K562 (cell line): ENCODE data around the gene PROKR1. TPM values are rescaled to one million over a fixed set of nuclear protein-coding genes. Genes with fewer than 3 reads are reported as not detected.

Source experiments
- ATAC-seq: fragments of 200-7000 bp; cut with Tn5 transposase; 3 replicates; pipeline ENCODE4 v1.9.1; 2020; ENCODE audit warnings: moderate library complexity
- BruUV-seq: library from RNA; stranded (reverse); fragments of 400-500 nt; replicated peaks from 2 replicates; lab custom pipeline; 2021; lab: Mats Ljungman, UMichigan
- CTCF ChIA-PET: fragments of 300-600 bp; formaldehyde crosslinking; extraction: SDS; loops from one replicate; lab custom pipeline; 2021; ENCODE audit warnings: low intra/inter-chr PET ratio; lab: Yijun Ruan, JAX
- POLR2A ChIA-PET: fragments of 300-600, 350-650 bp; sonication (Branson Sonifier 250); formaldehyde crosslinking; extraction: SDS; loops from one replicate; lab custom pipeline; 2021; ENCODE audit warnings: antibody characterized with exemption, inconsistent platforms; lab: Yijun Ruan, JAX
- DNase-seq, 4 experiments: peaks; one replicate each; pipeline versions ENCODE4 v3.0.0 to v3.0.0-alpha.2; 2011 to 2018; ENCODE audit warnings: low spot score in 3 of 4, mixed read lengths in 3 of 4; ENCODE audit errors: extremely low read depth in 1 of 4
- FAIRE-seq: peaks from 2 replicates; lab custom pipeline; 2011; peaks lifted over from hg19 to GRCh38; lab: Jason Lieb, UNC
- H2AFZ ChIP-seq: 2 replicates; pipeline ENCODE4 v1.6.0; 2011; ENCODE audit warnings: low read depth, low read length, control low read depth, inconsistent platforms
- H3K27ac ChIP-seq: fragments of 200-600 bp; 3 replicates; pipeline ENCODE4 v1.8.0; 2011; ENCODE audit warnings: low read depth, mild to moderate bottlenecking, control low read depth, inconsistent platforms, low read length, moderate library complexity, mixed read lengths; ENCODE audit errors: extremely low read depth
- H3K27me3 ChIP-seq, 2 experiments: fragments of 300-600 bp in 1 of 2; 2 replicates in 1 of 2; 3 replicates in 1 of 2; pipeline versions ENCODE4 v1.6.0 to v1.8.0; 2011; ENCODE audit warnings: inconsistent platforms in 2 of 2, low read length in 2 of 2, mild to moderate bottlenecking in 1 of 2, mixed read lengths in 1 of 2, moderate library complexity in 1 of 2; ENCODE audit not compliant: control insufficient read depth in 2 of 2, insufficient read depth in 2 of 2
- H3K36me3 ChIP-seq: fragments of 300-600 bp; 3 replicates; pipeline ENCODE4 v1.8.0; 2011; ENCODE audit warnings: mild to moderate bottlenecking, low read length, inconsistent platforms; ENCODE audit not compliant: control insufficient read depth, insufficient read depth
- H3K4me1 ChIP-seq, 2 experiments: fragments of 200-600 bp in 1 of 2; replicated peaks in 1 of 2; 2 replicates in 1 of 2; 3 replicates in 1 of 2; pipeline versions ENCODE4 v1.5.1 to v1.8.0; 2011; ENCODE audit warnings: inconsistent platforms in 2 of 2, low read length in 2 of 2, mild to moderate bottlenecking in 1 of 2, mixed read lengths in 1 of 2, moderate library complexity in 1 of 2; ENCODE audit not compliant: control insufficient read depth in 2 of 2, insufficient read depth in 2 of 2
- H3K4me2 ChIP-seq: 2 replicates; pipeline ENCODE4 v1.6.1; 2011; ENCODE audit warnings: low read length, control low read depth, inconsistent platforms, mixed read lengths; ENCODE audit not compliant: insufficient read depth
- H3K4me3 ChIP-seq: fragments of 200-600 bp; sonication (generic), shearing (Covaris generic); 2 replicates; pipeline ENCODE4 v1.5.1; 2016; ENCODE audit warnings: control low read depth, inconsistent platforms
- H3K79me2 ChIP-seq: fragments of 200-600 bp; 3 replicates; pipeline ENCODE4 v1.8.0; 2011; ENCODE audit warnings: low read length, inconsistent platforms; ENCODE audit not compliant: control insufficient read depth, insufficient read depth
- H3K9ac ChIP-seq, 2 experiments: 2 replicates each; pipeline versions ENCODE4 v1.6.0 to v1.6.1; 2011; ENCODE audit warnings: low read depth in 2 of 2, low read length in 2 of 2, control low read depth in 1 of 2, inconsistent platforms in 1 of 2, mild to moderate bottlenecking in 1 of 2, mixed read lengths in 1 of 2; ENCODE audit not compliant: insufficient read depth in 1 of 2
- H3K9me1 ChIP-seq: one replicate; pipeline ENCODE4 v1.6.0; 2011; ENCODE audit warnings: inconsistent platforms, mild to moderate bottlenecking, low read length, moderate library complexity; ENCODE audit not compliant: control insufficient read depth, insufficient read depth
- H3K9me3 ChIP-seq: replicated peaks from 2 replicates; pipeline ENCODE4 v1.5.1; 2011; ENCODE audit warnings: low read depth, low read length, inconsistent platforms; ENCODE audit not compliant: control insufficient read depth, insufficient read depth
- H4K20me1 ChIP-seq: replicated peaks from 2 replicates; pipeline ENCODE4 v1.6.1; 2011; ENCODE audit warnings: low read length, inconsistent platforms, mixed read lengths; ENCODE audit not compliant: control insufficient read depth, insufficient read depth
- EHMT2 ChIP-seq: fragments of 450-650 bp; IDR thresholded peaks from 2 replicates; pipeline ENCODE4 v1.6.1; 2018; ENCODE audit warnings: antibody characterized with exemption
- FOSL1 ChIP-seq: fragments of 200-800 bp; sonication (Bioruptor generic); conservative IDR thresholded peaks from 2 replicates; pipeline ENCODE4 v1.6.1; 2016; ENCODE audit warnings: missing genetic modification characterization, missing compliant biosample characterization
- HDAC2 ChIP-seq: fragments of 450-650 bp; IDR thresholded peaks from 2 replicates; pipeline ENCODE4 v1.6.1; 2016; ENCODE audit warnings: mild to moderate bottlenecking
- JUN ChIP-seq, 2 experiments: sonication (generic) in 1 of 2; formaldehyde crosslinking in 1 of 2; IDR thresholded peaks; 2 replicates each; pipeline versions ENCODE4 v1.6.1 to v1.8.0; 2012 to 2022; ENCODE audit warnings: borderline replicate concordance in 2 of 2, mild to moderate bottlenecking in 2 of 2, improper control_type of control experiment in 1 of 2, low read depth in 1 of 2, low read length in 1 of 2, missing genetic modification reagents in 1 of 2
- JUND ChIP-seq, 2 experiments: IDR thresholded peaks; 2 replicates in 1 of 2; 3 replicates in 1 of 2; pipeline ENCODE4 v1.6.1; 2011; ENCODE audit warnings: borderline replicate concordance in 2 of 2, low read depth in 2 of 2, low read length in 2 of 2, improper control_type of control experiment in 1 of 2, missing biosample characterization in 1 of 2, missing genetic modification characterization in 1 of 2, missing genetic modification reagents in 1 of 2
- PTTG1 ChIP-seq: fragments of 450-650 bp; IDR thresholded peaks from 2 replicates; pipeline ENCODE4 v1.6.1; 2016; ENCODE audit warnings: low read depth, mild to moderate bottlenecking, missing genetic modification characterization, missing compliant biosample characterization
- ZBTB17 ChIP-seq: fragments of 450-650 bp; formaldehyde crosslinking; IDR thresholded peaks from 2 replicates; pipeline ENCODE4 v1.4.0; 2020; ENCODE audit warnings: mild to moderate bottlenecking
- in situ Hi-C: fragments of 300-500 bp; cut with MboI; formaldehyde crosslinking; loops from 4 replicates; pipeline ENCODE4 v1.15.0; 2018; ENCODE audit warnings: inconsistent platforms, mixed read lengths
- intact Hi-C: fragments of 100-400 bp; cut with micrococcal nuclease; formaldehyde crosslinking; loops from 2 replicates; pipeline ENCODE4 v1.14.2; 2022
- polyA plus RNA-seq, 8 experiments: library from polyadenylated mRNA; depleted of rRNA in 4 of 8; stranded (reverse) in 5 of 8; unstranded in 3 of 8; fragments of >200 nt; fragmentation: Nextera tagmentation in 2 of 8; fragmentation: Illumina TruSeq in 1 of 8; extraction: Ambion mirVana in 2 of 8; extraction: Trizol in 1 of 8; gene quantifications; 2 replicates each; pipeline versions ENCODE4 v1.2.1 to v1.2.3, GENCODE V29; 2011 to 2014; ENCODE audit warnings: inconsistent platforms in 1 of 8, missing spikeins in 1 of 8
- total RNA-seq, 7 experiments: library from RNA; depleted of rRNA in 6 of 7; stranded (reverse); fragments of >200 nt in 6 of 7; fragmentation: Illumina TruSeq in 2 of 7; extraction: Trizol in 2 of 7; gene quantifications; 2 replicates each; pipeline versions ENCODE4 v1.2.1 to v1.2.3, GENCODE V29; 2011 to 2021; ENCODE audit warnings: low replicate concordance in 1 of 7
- TF ChIP-seq, protein P1 (sequence below), 2 experiments: fragments of 450-650 bp in 1 of 2; sonication (generic) in 1 of 2; formaldehyde crosslinking in 1 of 2; IDR thresholded peaks in 1 of 2; conservative IDR thresholded peaks in 1 of 2; 2 replicates each; pipeline versions ENCODE4 v1.6.1 to v1.8.1; 2016 to 2023; ENCODE audit warnings: mild to moderate bottlenecking in 2 of 2, moderate library complexity in 2 of 2, inconsistent platforms in 1 of 2, missing genetic modification reagents in 1 of 2
- TF ChIP-seq, protein P2 (sequence below), 2 experiments: fragments of 450-650 bp; IDR thresholded peaks; 2 replicates each; pipeline ENCODE4 v1.6.1; 2016

PROKR1 gene
- total and polyA plus RNA-seq, 9 of the 15 experiments (the other 6 are each of a cell fraction or from before 2014, with no cell fraction given), result 0.01 to 0.18 (median 0.09) TPM; not detected in 1

DNA sequence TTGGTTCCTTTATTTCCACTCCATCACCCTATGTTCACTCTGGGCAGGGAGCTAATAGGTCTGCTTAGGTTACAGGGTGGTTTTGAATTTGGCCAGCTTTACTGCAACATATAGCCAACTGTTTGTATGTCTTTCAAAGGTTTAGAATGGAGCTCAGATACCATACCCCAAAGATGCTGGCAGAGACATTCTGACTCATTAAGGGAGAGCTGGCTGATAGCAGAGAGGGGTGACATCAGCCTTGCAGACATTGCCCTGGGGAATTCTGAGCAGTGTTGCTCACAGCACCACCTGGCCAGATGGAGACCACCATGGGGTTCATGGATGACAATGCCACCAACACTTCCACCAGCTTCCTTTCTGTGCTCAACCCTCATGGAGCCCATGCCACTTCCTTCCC lies 2.1 kb downstream of the PROKR1 start:
- Histone ChIP-seq H3K4me2 (no peak overlapping the region), H3K4me3 (no peak overlapping the region), H3K27ac (no peak overlapping the region), H3K79me2 (no peaks in the 10 kb centered on the region), H3K27me3 (peaks cover 2 to 12% of the 10 kb centered on the region in 2 experiments; a peak in 1 of 5 replicates), H3K36me3 (no peaks in the 10 kb centered on the region), H4K20me1 (no peaks in the 10 kb centered on the region), H3K9me1 (no peaks in the 10 kb centered on the region), H3K4me1 (peaks cover 4 to 12% of the 10 kb centered on the region in 2 experiments; a peak in 4 of 5 replicates), H3K9ac (no peak overlapping the region), H3K9me3 (no peaks in the 10 kb centered on the region), H2AFZ (no peak overlapping the region)
- CTCF ChIA-PET, result interaction anchor here (1.1 to 1.6 kb wide), 2 partner anchors 158 to 159 kb away, joined by 4 to 11 read pairs; no protein-coding TSS in a partner anchor
- FAIRE-seq (no peak), ATAC-seq (no peak), DNase-seq (no peak)
- peak; percentile 74; the same call in 1 of the 2 replicates for TF ChIP-seq JUN (IDR thresholded peaks at IDR 0.05; ENCODE audit: borderline replicate concordance, low read depth, low read length)
- TF ChIP-seq JUN (CRISPR knock-in tag; IDR thresholded peaks at IDR 0.05; ENCODE audit: borderline replicate concordance), result no peak
- TF ChIP-seq JUND (IDR thresholded peaks at IDR 0.05; ENCODE audit: borderline replicate concordance, low read depth, low read length), result peak; percentile 63; the same call in 1 of the 2 replicates
- TF ChIP-seq JUND (tag; IDR thresholded peaks at IDR 0.05; ENCODE audit: borderline replicate concordance, low read depth, low read length), result peak; percentile 37; the same call in 1 of the 3 replicates
- TF ChIP-seq, protein P1, sequence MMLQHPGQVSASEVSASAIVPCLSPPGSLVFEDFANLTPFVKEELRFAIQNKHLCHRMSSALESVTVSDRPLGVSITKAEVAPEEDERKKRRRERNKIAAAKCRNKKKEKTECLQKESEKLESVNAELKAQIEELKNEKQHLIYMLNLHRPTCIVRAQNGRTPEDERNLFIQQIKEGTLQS (IDR thresholded peaks at IDR 0.05), result peak; percentile 89
- TF ChIP-seq, protein P1 (CRISPR knock-in tag; conservative IDR thresholded peaks at IDR 0.05), result no peak
- no peak for TF ChIP-seq EHMT2
- peak; percentile 79 for TF ChIP-seq FOSL1 (tag)
- TF ChIP-seq PTTG1 (tag), result no peak
- peak; percentile 72 for TF ChIP-seq ZBTB17
- TF ChIP-seq, protein P2, sequence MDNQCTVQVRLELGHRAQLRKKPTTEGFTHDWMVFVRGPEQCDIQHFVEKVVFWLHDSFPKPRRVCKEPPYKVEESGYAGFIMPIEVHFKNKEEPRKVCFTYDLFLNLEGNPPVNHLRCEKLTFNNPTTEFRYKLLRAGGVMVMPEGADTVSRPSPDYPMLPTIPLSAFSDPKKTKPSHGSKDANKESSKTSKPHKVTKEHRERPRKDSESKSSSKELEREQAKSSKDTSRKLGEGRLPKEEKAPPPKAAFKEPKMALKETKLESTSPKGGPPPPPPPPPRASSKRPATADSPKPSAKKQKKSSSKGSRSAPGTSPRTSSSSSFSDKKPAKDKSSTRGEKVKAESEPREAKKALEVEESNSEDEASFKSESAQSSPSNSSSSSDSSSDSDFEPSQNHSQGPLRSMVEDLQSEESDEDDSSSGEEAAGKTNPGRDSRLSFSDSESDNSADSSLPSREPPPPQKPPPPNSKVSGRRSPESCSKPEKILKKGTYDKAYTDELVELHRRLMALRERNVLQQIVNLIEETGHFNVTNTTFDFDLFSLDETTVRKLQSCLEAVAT (IDR thresholded peaks at IDR 0.05), result peak in 1 of 2 experiments; percentile 95; a peak in 2 of 4 replicates
- no peak for TF ChIP-seq HDAC2
- POLR2A ChIA-PET, result interaction anchor here (0.6 to 1.4 kb wide), 5 partner anchors 10 to 145 kb away, joined by 3 to 5 read pairs (median 4); no protein-coding TSS in a partner anchor
- in situ Hi-C loops, result loop anchor here (25.0 kb wide), 1 partner anchor 158 kb away; no protein-coding TSS in a partner anchor
- BruUV-seq, result no TSS peak
- intact Hi-C loops, result no loop called here
